Measurements from ENCODE around the gene ADIPOQ. TPM values are rescaled to one million over a fixed set of nuclear protein-coding genes. Genes with fewer than 3 reads are reported as not detected.
"Not testable (repeated sequence)": the region's sequence is repeated elsewhere in the genome, so short reads cannot be mapped to it uniquely, and the experiment has no call there.

Gene ADIPOQ
- total RNA-seq, 2 experiments from 2014 or later, result not detected

DNA sequence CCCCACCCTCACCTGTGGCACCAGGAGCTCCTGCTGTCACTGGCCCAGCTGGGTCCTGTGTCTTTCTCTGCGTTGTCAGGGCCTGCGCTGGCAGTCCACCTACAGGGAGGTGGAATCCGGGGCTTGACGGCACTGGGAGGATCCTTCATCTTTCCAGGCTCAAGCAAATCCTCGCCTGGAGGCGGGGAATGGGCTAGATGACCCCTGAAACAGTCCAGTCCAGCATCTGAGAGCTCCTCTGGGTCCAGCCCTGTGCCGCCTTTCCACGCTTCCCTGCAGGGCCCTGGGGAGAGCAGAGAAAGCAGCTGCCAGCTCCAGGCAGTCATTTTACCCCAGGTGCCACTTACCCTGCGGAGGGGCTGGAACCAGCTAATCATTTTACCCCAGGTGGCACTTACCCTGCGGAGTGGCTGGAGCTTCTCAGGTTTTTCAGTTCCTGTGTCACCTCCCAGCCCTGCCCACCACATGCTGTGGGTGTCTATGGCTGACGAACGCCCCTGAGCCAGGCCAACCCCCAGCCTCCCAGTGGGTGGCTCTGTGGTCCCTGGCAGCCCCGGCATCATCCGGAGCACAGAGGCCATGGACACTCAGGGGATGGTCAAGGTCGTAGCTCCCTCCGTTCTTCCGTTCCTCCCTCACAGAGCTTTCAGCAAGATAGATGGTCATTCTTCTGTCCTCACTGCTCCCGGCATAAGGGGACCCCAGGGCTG, 17.9 kb upstream of the ADIPOQ start:
- POLR2A ChIA-PET, result interaction anchor here (0.6 to 1.0 kb wide), 3 partner anchors 17 to 85 kb away, joined by 3 to 5 read pairs (median 4); no protein-coding TSS in a partner anchor

DNA sequence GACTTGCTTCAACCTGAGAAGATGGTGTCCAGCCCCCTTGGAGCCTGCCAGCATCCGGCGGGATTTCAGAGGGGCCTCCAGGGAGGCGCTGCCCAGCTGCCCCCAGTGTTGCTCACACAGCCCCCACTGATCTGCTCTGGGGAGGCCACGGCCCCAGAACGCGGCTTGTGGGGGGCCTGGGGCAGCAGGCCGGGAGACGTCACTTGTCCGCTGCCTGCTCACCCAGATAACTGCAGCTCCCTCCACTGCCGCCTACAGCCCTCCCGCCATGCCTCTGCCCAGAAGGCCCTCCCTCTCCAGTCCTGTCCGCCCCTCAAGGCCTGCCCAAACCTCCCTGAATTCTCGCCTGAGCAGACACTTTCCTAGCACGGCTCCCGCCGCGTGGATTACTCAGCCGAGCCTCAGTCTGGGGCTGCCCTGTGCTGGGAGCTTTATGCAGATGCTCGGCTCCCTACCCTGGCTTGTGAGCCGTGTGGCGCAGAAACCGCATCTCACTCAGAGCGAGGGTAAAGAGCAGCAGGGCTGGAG, 17.2 kb upstream of the ADIPOQ start:
- POLR2A ChIA-PET, result interaction anchor here (0.8 to 2.5 kb wide), 3 partner anchors 18 to 84 kb away, joined by 3 to 16 read pairs (median 4); partner anchors contain the start of gene EIF4A2

More for the DNA sequence above, 17.9 kb upstream of the ADIPOQ start:
- CTCF ChIA-PET, result interaction anchor here (0.5 to 1.7 kb wide), 5 partner anchors 11 to 333 kb away, joined by 3 to 4 read pairs (median 3); partner anchors contain the start of gene RFC4

DNA sequence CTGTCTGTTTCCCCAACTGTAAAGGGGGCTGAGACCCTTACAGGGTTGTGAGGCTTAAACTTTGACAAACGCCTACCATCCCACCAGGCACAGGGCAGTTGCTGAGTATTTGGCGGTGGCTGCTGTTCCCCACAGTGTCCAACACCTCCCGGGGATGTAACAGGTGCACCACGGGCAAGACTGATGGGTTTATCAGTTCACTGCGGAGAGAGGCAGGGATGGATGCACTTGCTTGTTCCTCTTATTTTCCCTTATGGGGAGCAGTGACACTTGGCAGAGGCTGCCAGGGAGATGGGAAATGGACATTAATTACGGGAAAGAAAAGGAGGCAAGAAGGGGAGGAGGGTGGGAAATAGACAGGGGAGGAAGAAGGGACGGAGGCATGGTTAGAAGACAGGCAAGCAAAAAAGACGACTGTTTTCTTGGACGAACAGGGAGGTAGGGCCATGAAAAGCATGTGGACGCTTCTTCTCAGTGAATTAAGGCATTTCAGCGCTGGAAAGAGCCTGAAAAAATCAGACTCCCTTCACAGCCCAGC, 16.6 kb upstream of the ADIPOQ start:
- CTCF ChIA-PET, result interaction anchor here (1.0 to 1.7 kb wide), 3 partner anchors 20 to 211 kb away, joined by 4 read pairs; partner anchors contain the start of gene RFC4
- POLR2A ChIA-PET, result interaction anchor here (0.6 to 2.5 kb wide), 2 partner anchors 19 to 42 kb away, joined by 3 to 16 read pairs; partner anchors contain the start of gene EIF4A2

More for the DNA sequence above, 17.2 kb upstream of the ADIPOQ start:
- CTCF ChIA-PET, result interaction anchor here (1.0 to 1.7 kb wide), 3 partner anchors 20 to 210 kb away, joined by 4 read pairs; partner anchors contain the start of gene RFC4

DNA sequence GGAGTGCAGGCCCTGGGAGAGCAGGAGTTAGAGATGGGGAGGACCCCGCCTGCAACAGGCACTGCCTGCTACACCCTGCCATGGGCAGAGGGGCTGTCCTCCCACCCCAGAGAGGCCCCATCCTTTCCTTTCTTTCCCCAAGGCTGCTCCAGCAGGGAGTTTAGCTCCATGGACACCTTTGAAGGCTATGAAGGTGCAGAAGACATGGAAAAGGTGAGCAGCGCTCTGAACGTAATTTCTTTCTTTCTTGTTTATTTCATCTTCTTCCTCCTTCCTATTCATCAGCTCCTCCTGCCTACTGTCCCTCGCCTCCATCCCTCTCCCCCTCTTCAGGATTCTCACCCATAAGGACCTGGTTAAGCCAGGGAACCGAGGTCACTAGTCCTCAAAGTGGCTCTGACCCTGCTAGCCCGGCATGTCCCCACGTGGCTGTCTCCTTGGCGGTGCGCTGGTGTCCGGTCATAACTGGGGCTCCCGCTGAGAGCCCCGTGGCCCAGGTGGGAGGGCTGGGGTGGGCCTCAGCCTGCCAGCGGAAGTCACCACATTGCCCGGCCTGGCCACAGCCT, 16.0 kb upstream of the ADIPOQ start:
- CTCF ChIA-PET, result interaction anchor here (1.0 to 1.4 kb wide), 4 partner anchors 54 to 338 kb away, joined by 3 to 4 read pairs (median 4); no protein-coding TSS in a partner anchor
- POLR2A ChIA-PET, result interaction anchor here (0.6 to 2.5 kb wide), 7 partner anchors 19 to 313 kb away, joined by 3 to 16 read pairs (median 4); partner anchors contain the start of genes DNAJB11, EIF4A2 and RPL39L

DNA sequence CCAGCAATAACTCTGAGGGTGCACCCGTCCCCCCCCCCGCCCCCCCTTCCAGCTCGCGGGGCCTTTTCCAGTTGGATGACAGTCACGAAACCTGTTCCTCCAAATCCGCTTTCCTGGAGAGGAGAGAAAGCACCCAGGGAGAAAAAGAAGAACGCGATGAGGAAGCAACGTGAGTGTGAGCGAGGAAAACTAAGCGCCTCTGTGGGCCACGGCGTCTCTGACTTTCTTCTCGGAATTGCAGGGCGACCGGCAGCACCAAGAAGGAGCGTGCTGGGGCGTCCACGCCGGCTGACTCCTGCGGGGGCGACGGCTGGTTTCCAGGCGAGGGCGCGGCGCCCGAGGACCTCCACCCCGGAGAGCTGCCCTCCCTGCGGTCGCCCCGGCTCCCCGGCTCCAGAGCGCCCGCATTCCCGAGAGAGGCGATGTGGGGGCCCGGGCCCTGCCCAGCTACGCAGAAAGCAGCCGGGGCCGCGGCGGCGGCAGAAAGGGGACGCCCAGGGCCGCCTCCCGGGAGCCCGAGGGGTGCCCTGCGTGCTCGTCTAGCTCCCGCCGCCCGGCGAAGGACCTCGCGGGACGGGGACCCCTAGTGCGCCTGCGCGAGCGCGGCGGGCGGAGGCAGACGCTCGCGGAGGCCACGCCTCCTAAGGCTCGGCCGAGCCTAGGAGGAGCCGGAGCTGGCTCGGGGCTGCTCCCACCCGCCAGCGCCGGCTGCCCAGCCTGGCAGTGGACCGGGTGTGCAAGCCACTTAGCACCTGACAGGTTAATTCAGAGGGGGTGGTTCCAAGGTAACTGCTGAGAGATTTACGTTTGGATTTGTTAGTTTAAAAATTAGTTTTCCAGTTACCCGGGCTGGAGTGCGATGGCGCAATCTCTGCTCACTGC, 15.3 kb upstream of the ADIPOQ start:
- CTCF ChIA-PET, result interaction anchor here (0.8 to 1.7 kb wide), 8 partner anchors 19 to 337 kb away, joined by 3 to 4 read pairs (median 4); no protein-coding TSS in a partner anchor
- POLR2A ChIA-PET, result interaction anchor here (0.6 to 2.5 kb wide), 7 partner anchors 16 to 312 kb away, joined by 3 to 16 read pairs (median 4); partner anchors contain the start of genes DNAJB11, EIF4A2 and RPL39L

DNA sequence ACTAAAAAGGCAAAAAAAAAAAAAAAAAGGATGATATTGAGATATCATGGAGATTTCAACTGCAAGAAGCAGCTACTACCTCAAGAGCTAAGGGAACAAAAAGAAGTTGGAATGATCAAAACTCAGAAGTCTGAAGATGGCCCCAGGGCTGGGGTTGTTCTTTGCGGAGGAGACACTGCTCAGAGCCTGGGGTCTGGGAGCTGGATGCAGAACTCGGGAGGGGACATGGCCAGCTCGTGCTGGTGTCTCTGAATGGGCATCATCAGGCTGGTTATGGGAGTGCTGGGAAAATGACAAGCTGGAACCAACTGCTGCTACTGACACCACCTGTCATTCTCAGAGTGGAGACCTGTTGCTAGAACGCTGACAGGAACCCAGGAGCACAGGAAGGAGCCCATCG, 14.2 kb upstream of the ADIPOQ start:
- ChIA-PET CTCF (interaction anchor here (1.1 to 1.7 kb wide), 2 partner anchors 20 to 239 kb away, joined by 3 to 4 read pairs; no protein-coding TSS in a partner anchor), POLR2A (interaction anchor here (0.6 to 1.6 kb wide), 2 partner anchors 20 to 211 kb away, joined by 3 to 4 read pairs; no protein-coding TSS in a partner anchor)

DNA sequence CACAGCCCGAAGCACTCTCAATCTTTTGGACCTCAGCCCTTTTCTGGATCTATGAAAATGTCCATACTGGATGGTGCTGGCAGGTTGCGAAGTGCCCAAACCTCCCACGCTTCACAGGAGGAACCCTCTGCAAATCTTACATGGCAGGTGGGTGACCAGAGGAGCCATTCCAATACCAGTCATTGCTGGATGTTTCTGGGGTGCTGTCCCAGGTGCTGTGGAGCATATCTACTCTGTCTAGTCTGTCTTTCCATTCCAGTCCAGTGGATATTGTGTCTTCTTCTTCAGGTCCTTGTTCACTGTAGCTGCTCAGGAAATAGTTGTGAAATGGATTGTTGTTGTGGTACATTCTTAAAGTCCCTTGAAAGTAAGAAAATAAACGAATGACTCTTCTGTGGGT, 10.7 kb upstream of the ADIPOQ start:
- ChIA-PET CTCF (no interaction called here), POLR2A (no interaction called here)

DNA sequence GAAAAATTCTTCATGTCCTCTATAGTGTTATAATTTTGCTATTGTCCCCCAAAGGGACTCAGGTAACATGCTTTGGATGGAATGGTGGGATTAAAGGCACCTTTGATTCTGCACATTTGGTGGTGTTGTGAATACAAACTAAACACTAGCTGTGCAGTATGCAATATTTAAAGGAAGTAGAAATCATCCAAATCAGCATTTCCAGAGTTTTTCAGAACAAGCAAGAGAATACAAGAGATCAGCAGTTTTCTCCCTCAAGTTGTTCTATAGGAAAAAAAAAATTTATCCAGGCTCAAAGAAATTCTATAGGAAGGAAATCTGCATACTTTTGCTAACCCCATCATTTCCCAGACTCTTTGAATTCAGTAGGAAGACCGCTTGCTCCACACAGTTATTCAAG, 10.2 kb upstream of the ADIPOQ start:
- ChIA-PET CTCF (no interaction called here), POLR2A (no interaction called here)

DNA sequence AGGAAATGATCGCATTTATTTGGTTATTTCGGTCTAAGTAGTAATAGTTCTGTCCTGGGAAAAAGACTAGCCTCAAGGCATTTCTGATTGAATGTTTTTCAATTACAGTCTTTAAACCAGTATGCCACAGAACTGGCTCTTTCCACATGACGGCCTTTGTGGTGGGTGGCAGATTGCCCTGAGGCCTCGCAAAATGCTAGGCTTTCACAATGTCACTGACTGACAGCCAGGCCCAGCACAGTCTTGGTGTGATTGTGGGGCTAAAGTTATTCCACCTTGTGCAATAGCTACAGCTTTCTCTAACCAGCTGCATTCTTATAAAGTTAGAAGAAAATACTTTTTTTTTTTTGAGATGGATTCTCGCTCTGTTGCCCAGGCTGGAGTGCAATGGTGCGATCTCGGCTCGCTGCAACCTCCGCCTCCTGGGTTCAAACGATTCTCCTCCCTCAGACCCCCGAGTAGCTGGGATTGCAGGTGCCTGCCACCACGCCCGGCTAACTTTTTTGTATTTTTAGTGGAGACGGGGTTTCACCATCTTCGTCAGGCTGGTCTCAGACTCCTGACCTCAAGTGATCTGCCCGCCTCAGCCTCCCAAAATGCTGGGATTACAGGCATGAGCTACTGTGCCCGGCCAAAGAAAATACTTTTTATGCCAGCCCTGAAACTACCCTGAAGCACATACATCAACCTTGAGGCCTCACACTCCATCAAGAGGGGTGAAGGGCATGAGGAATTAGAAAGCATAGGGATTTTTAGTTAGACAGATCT, 2.5 kb upstream of the ADIPOQ start:
- ChIA-PET POLR2A (no interaction called here), CTCF (interaction anchor here (1.5 kb wide), 1 partner anchor 9 kb away, joined by 3 read pairs; no protein-coding TSS in a partner anchor)

DNA sequence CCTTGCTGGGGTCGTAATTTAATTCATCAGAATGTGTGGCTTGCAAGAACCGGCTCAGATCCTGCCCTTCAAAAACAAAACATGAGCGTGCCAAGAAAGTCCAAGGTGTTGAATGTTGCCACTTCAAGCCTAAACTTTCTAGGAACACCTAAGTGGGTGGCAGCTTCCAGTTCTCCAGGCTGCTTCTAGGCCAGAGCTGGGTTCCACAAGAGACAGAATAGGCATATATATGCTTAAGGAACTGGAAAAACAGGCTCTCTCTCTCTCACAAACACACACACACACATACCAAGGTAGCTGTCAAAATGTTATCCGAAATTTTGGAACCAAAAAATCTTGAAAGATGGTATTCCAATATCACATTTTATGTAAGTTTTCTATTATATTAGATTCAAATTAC, 890 bp upstream of the ADIPOQ start:
- POLR2A ChIA-PET, result no interaction called here
- CTCF ChIA-PET, result interaction anchor here (0.9 kb wide), 1 partner anchor 11 kb away, joined by 3 read pairs; no protein-coding TSS in a partner anchor

DNA sequence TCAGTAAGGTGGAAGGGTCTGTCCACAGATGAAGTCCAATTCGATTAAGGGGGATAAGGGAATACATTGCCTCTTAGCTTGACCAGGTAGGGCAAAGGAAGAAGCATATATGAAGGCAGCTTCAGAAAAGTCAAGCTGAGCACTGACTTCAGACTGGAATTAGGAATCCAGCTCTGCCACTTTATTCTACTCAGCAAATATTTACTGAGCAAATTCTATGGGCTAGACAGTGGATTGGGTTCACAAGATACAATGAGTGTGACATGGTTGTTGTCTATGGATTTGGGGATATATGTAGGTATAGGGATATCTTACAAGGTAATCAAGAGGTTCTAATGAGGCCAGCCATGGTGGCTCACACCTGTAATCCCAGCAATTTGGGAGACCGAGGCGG, 526 bp downstream of the ADIPOQ start:
- CTCF ChIA-PET, result no interaction called here
- POLR2A ChIA-PET, result interaction anchor here (0.8 kb wide), 1 partner anchor 16 kb away, joined by 4 read pairs; no protein-coding TSS in a partner anchor

DNA sequence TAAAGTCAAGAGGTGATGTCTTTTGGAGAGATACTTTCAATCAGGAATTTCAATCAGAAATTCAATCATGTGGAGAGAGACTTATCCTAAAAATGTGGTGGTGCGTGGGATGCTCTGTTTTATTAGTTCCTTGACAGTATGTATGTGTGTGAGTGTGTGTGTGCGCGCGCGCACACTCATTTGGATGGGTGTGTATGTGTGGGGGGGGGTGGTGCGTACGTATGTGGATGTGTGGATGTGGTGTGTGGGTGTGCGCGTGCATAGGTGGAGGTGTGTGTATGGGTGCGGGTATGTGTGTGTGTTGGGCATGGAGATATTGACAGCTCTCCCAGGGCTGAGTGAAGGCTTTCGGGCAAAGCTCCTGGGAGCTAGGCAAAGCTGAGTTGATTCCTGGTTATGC, 2.4 kb downstream of the ADIPOQ start:
- CTCF ChIA-PET, result interaction anchor here (0.7 kb wide), 1 partner anchor 11 kb away, joined by 3 read pairs; no protein-coding TSS in a partner anchor
- POLR2A ChIA-PET, result no interaction called here

DNA sequence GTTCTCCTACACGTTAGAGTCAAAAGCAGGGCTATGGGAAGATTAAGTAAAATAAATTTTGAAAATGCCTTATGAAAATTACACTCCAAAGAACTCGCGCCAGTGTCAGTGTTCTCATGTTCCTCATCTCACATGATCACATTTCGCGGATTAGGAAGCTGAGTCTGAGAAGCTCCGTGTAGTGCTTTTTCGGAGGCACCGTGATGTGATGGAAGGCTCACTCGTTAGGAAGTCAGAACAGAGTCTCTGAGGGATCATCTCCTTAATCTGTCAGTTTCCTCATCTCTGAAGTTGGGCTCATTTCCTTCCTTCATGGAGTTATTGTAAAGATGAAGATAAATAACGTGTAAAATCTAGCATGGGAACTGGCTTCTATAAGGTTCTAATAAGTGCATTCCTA, 3.2 kb downstream of the ADIPOQ start:
- POLR2A ChIA-PET, result no interaction called here
- CTCF ChIA-PET, result no interaction called here

DNA sequence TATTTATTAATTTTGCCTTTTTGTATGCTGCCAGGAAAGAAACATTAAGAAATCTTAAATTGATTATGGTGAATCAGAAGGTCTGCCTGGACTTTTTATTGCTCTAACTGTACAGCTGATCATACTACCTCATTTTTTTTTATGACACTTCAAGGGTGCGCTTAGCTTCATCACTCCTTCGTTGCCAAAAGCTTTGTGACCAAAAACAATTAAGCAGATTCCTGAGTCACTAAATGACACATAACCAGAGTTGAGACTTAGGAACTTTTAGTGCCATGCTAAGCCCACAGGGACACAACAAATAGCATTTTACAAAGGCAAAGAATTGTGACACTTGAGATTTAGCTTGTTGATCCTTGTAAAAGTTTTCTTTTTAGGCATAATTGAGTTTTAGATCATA, 4.9 kb downstream of the ADIPOQ start:
- ChIA-PET POLR2A (interaction anchor here (0.6 kb wide), 1 partner anchor 91 kb away, joined by 5 read pairs; no protein-coding TSS in a partner anchor), CTCF (no interaction called here)

DNA sequence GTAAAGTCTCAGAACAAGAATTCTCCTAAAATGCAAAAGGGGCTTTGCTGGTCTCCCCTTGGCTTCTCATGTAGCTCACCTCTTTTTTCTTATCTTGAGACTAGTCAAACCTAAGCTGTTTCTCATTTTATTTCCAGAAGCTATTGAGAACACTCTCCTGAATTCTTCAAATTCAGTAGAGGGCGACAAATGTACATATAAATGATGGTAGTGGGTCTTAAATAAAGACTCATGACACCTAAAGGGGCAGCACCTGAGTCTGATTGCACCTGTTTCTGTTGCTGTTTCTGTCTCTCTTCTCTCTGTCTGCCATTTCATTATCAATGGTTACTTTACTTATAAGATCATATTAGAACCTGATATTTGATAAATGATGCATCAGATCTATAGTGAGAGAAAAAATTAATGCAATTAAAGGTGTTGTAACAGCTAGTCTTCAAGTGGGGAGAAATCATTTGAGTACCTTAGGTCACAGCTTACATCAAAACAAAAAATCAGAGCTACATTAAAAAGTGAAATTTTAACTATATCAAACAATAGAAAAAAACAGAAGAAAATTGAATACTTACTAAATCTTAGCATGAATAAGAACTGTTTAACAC, 7.0 kb downstream of the ADIPOQ start:
- CTCF ChIA-PET, result interaction anchor here (0.8 to 2.1 kb wide), 11 partner anchors 10 to 316 kb away, joined by 3 to 9 read pairs (median 6); partner anchors contain the start of gene RPL39L
- POLR2A ChIA-PET, result no interaction called here

DNA sequence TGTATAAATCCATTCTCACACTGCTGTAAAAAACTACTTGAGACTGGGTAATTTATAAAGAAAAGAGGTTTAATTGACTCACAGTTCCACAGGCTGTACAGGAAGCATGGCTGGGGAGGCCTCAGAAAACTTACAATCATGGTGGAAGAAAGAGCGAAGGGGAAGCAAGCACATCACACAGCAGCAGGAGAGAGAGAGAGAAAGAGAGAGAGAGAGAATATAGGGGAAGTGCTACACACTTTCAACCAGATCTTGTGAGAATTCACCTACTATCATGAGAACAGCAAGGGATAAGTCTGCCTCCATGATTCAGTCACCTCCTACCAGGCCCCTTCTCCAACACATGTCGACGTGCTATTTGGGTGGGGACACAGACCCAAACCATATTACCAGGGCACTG, 9.3 kb downstream of the ADIPOQ start:
- CTCF ChIA-PET, result interaction anchor here (0.8 kb wide), 1 partner anchor 10 kb away, joined by 3 read pairs; no protein-coding TSS in a partner anchor
- POLR2A ChIA-PET, result not testable (repeated sequence)

DNA sequence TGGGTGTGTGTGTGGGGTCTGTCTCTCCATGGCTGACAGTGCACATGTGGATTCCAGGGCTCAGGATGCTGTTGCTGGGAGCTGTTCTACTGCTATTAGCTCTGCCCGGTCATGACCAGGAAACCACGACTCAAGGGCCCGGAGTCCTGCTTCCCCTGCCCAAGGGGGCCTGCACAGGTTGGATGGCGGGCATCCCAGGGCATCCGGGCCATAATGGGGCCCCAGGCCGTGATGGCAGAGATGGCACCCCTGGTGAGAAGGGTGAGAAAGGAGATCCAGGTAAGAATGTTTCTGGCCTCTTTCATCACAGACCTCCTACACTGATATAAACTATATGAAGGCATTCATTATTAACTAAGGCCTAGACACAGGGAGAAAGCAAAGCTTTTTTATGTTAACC, 10.5 kb downstream of the ADIPOQ start:
- CTCF ChIA-PET, result interaction anchor here (0.8 to 1.2 kb wide), 2 partner anchors 11 to 78 kb away, joined by 3 read pairs; no protein-coding TSS in a partner anchor
- POLR2A ChIA-PET, result interaction anchor here (0.6 kb wide), 1 partner anchor 28 kb away, joined by 3 read pairs; no protein-coding TSS in a partner anchor
